IMR-90 (cell line): ENCODE data around the gene REN. TPM values are rescaled to one million over a fixed set of nuclear protein-coding genes. Genes with fewer than 3 reads are reported as not detected.
A peak's percentile ranks its signal among the peaks of the same experiment; 100 is the strongest.

ENCODE experiments used
- ATAC-seq: fragments of 200-7000 bp; cut with Tn5 transposase; 2 replicates; pipeline ENCODE4 v1.9.1; 2020; ENCODE audit warnings: low read depth, mild to moderate bottlenecking, moderate library complexity
- BruUV-seq: library from RNA; stranded (reverse); fragments of 400-500 nt; replicated peaks from 2 replicates; lab custom pipeline; 2021; lab: Mats Ljungman, UMichigan
- CTCF ChIA-PET: fragments of 300-600 bp; formaldehyde crosslinking; extraction: SDS; loops from one replicate; lab custom pipeline; 2021; ENCODE audit warnings: antibody characterized with exemption; lab: Yijun Ruan, JAX
- POLR2A ChIA-PET: fragments of 300-600 bp; sonication (Branson Sonifier 250); formaldehyde crosslinking; loops from one replicate; lab custom pipeline; 2022; ENCODE audit warnings: antibody characterized with exemption; ENCODE audit not compliant: unreplicated experiment; lab: Charles Lee
- DNase-seq: peaks from one replicate; pipeline ENCODE4 v3.0.0; 2013
- H2AFZ ChIP-seq: replicated peaks from 2 replicates; pipeline ENCODE3; 2013; ENCODE audit warnings: low read length, mild to moderate bottlenecking; ENCODE audit not compliant: poor library complexity
- H2AK5ac ChIP-seq: 2 replicates; pipeline ENCODE4 v1.6.1; 2013; ENCODE audit warnings: low read depth, low read length, inconsistent platforms
- H2AK9ac ChIP-seq: replicated peaks from 2 replicates; pipeline ENCODE3; 2013; ENCODE audit warnings: mild to moderate bottlenecking, low read depth, low read length, moderate library complexity; ENCODE audit not compliant: poor library complexity
- H2BK120ac ChIP-seq: 2 replicates; pipeline ENCODE4 v1.6.1; 2013; ENCODE audit warnings: low read depth, low read length, inconsistent platforms
- H2BK15ac ChIP-seq: 3 replicates; pipeline ENCODE4 v1.6.1; 2013; ENCODE audit warnings: low read depth, low read length, inconsistent platforms
- H2BK20ac ChIP-seq: 2 replicates; pipeline ENCODE4 v1.6.1; 2013; ENCODE audit warnings: low read depth, mild to moderate bottlenecking, inconsistent platforms, low read length, moderate library complexity
- H2BK5ac ChIP-seq: 2 replicates; pipeline ENCODE4 v1.6.1; 2013; ENCODE audit warnings: mild to moderate bottlenecking, low read depth, low read length, inconsistent platforms; ENCODE audit not compliant: poor library complexity, severe bottlenecking
- H3K14ac ChIP-seq: replicated peaks from 2 replicates; pipeline ENCODE4 v1.6.1; 2013; ENCODE audit warnings: low read depth, low read length, inconsistent platforms
- H3K18ac ChIP-seq: 2 replicates; pipeline ENCODE4 v1.6.1; 2013; ENCODE audit warnings: low read depth, low read length, control low read depth
- H3K23ac ChIP-seq: 2 replicates; pipeline ENCODE4 v1.6.1; 2013; ENCODE audit warnings: low read depth, low read length, inconsistent platforms
- H3K27ac ChIP-seq: 2 replicates; pipeline ENCODE4 v1.5.1; 2013; ENCODE audit warnings: mild to moderate bottlenecking, control low read depth, low read length; ENCODE audit not compliant: insufficient read depth
- H3K27me3 ChIP-seq: 2 replicates; pipeline ENCODE4 v1.6.1; 2013; ENCODE audit warnings: low read length; ENCODE audit not compliant: control insufficient read depth, insufficient read depth
- H3K36me3 ChIP-seq: 2 replicates; pipeline ENCODE4 v1.6.1; 2013; ENCODE audit warnings: low read length, mixed read lengths; ENCODE audit not compliant: control insufficient read depth, insufficient read depth
- H3K4ac ChIP-seq: 2 replicates; pipeline ENCODE4 v1.6.1; 2013; ENCODE audit warnings: low read depth, low read length, inconsistent platforms
- H3K4me1 ChIP-seq: 2 replicates; pipeline ENCODE4 v1.6.1; 2013; ENCODE audit warnings: low read length, mixed read lengths; ENCODE audit not compliant: control insufficient read depth, insufficient read depth
- H3K4me2 ChIP-seq: 2 replicates; pipeline ENCODE4 v1.6.1; 2013; ENCODE audit warnings: low read depth, mild to moderate bottlenecking, control low read depth, low read length, moderate library complexity
- H3K4me3 ChIP-seq: 2 replicates; pipeline ENCODE4 v1.5.1; 2013; ENCODE audit warnings: low read depth, mild to moderate bottlenecking, control low read depth, low read length, moderate library complexity; ENCODE audit not compliant: insufficient read depth
- H3K56ac ChIP-seq: 2 replicates; pipeline ENCODE4 v1.6.1; 2013; ENCODE audit warnings: low read length, inconsistent platforms; ENCODE audit not compliant: insufficient read depth; ENCODE audit errors: extremely low read depth
- H3K79me1 ChIP-seq, 2 experiments: 2 replicates each; pipeline ENCODE4 v1.6.1; 2013; ENCODE audit warnings: low read length in 2 of 2, inconsistent platforms in 1 of 2, low read depth in 1 of 2
- H3K9ac ChIP-seq: 2 replicates; pipeline ENCODE4 v1.6.1; 2013; ENCODE audit warnings: low read depth, low read length, control low read depth
- H3K9me1 ChIP-seq: 2 replicates; pipeline ENCODE4 v1.6.1; 2013; ENCODE audit warnings: low read length, inconsistent platforms; ENCODE audit not compliant: insufficient read depth
- H3K9me3 ChIP-seq: 2 replicates; pipeline ENCODE4 v1.6.1; 2013; ENCODE audit warnings: low read length; ENCODE audit not compliant: control insufficient read depth, insufficient read depth
- H4K20me1 ChIP-seq: 2 replicates; pipeline ENCODE4 v1.6.1; 2013; ENCODE audit warnings: low read length, inconsistent platforms; ENCODE audit not compliant: insufficient read depth
- H4K5ac ChIP-seq: 2 replicates; pipeline ENCODE4 v1.6.1; 2013; ENCODE audit warnings: mild to moderate bottlenecking, low read depth, low read length, control low read depth
- H4K8ac ChIP-seq, 2 experiments: 2 replicates each; pipeline ENCODE4 v1.6.1; 2013; ENCODE audit warnings: low read depth in 2 of 2, low read length in 2 of 2, control low read depth in 1 of 2, inconsistent platforms in 1 of 2
- H4K91ac ChIP-seq: 2 replicates; pipeline ENCODE4 v1.6.1; 2013; ENCODE audit warnings: low read depth, low read length, inconsistent platforms; ENCODE audit not compliant: insufficient read depth
- CEBPB ChIP-seq: IDR thresholded peaks from 2 replicates; pipeline ENCODE4 v1.6.1; 2012; ENCODE audit warnings: low read depth, low read length, improper control_type of control experiment
- MAFK ChIP-seq: IDR thresholded peaks from 2 replicates; pipeline ENCODE4 v1.6.1; 2012; ENCODE audit warnings: low read depth, low read length, improper control_type of control experiment
- NFE2L2 ChIP-seq: fragments of 150-350 bp; IDR thresholded peaks from 2 replicates; pipeline ENCODE4 v1.6.1; 2016; ENCODE audit warnings: low read depth, mild to moderate bottlenecking, low read length
- RFX5 ChIP-seq: IDR thresholded peaks from 2 replicates; pipeline ENCODE4 v1.8.0; 2012; ENCODE audit warnings: low read depth, mild to moderate bottlenecking, low read length, moderate library complexity
- WGBS, 2 experiments: methylation state at CpG; one replicate each; pipeline versions ENCODE4 v1.1.5 to v1.1.7; 2013; ENCODE audit warnings: missing lambda C conversion rate in 2 of 2; ENCODE audit not compliant: insufficient read length in 1 of 2; ENCODE audit errors: extremely low coverage in 2 of 2; 5-methylcytosine and 5-hydroxymethylcytosine counted together
- dilution Hi-C: fragments of 300-500 bp; cut with HindIII; formaldehyde crosslinking; loops from one replicate; pipeline ENCODE4 v1.14.3; 2018; ENCODE audit warnings: low sequenced_read_pairs; ENCODE audit not compliant: unreplicated experiment
- in situ Hi-C: fragments of 300-500 bp; cut with MboI; formaldehyde crosslinking; loops from 3 replicates; pipeline ENCODE4 v1.14.3; 2019; ENCODE audit warnings: low sequenced_read_pairs, inconsistent platforms, mixed read lengths
- intact Hi-C: fragments of 100-400 bp; cut with micrococcal nuclease; formaldehyde crosslinking; loops from 2 replicates; pipeline ENCODE4 v1.10.0; 2022
- polyA plus RNA-seq, 3 experiments: library from polyadenylated mRNA; depleted of rRNA; stranded (reverse); fragments of >200 nt; gene quantifications; 2 replicates each; pipeline ENCODE4 v1.2.3, GENCODE V29; 2012; ENCODE audit warnings: low replicate concordance in 1 of 3
- total RNA-seq: library from RNA; depleted of rRNA; stranded (reverse); fragments of >200 nt; gene quantifications from 2 replicates; pipeline ENCODE4 v1.2.3, GENCODE V29; 2012
- TF ChIP-seq, protein P1 (sequence below): fragments of 150-350 bp; IDR thresholded peaks from 2 replicates; pipeline ENCODE4 v1.6.1; 2017; ENCODE audit warnings: mild to moderate bottlenecking, antibody characterized with exemption, low read length, low read depth
- TF ChIP-seq, protein P2 (sequence below): conservative IDR thresholded peaks from 2 replicates; pipeline ENCODE4 v1.5.1; 2012; ENCODE audit warnings: mild to moderate bottlenecking, low read depth, low read length, improper control_type of control experiment

REN gene
- total and polyA plus RNA-seq, 2 of the 4 experiments (the other 2 are of a cell fraction) = 0.54 to 1.2 TPM

DNA sequence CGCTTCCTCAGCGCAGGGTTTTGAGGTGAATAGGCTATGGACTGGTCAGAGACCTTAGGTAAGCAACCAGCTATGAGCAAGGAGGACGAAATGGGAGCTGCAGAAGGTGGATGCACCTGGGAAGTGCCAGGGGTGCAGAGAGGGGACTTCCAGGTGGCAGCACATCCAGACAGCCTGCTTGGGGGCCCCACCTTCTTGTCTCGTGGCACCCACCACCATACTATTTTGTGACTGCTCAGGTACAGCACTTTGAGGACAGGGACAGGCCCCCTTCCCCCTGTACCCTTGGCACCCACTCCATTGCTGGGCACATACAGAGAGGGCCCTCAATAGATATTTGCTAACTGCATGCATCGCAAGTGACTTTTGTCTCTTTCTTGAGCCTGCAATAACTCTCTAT is 30.9 kb upstream of the REN start:
- Histone ChIP-seq H3K4me3 (no peak overlapping the region), H4K20me1 (no peaks in the 10 kb centered on the region), H3K27ac (no peak overlapping the region; the same call in 1 of the 2 replicates), H4K5ac (peak overlapping the region; percentile 86; the same call in 1 of the 2 replicates), H3K27me3 (no peaks in the 10 kb centered on the region), H3K4me1 (peaks cover 34% of the 10 kb centered on the region), H2BK120ac (peak overlapping the region; percentile 100), H3K79me1 (peaks cover 6 to 31% of the 10 kb centered on the region in 2 experiments; a peak in 3 of 4 replicates), H2BK5ac (peak overlapping the region; percentile 84), H3K4me2 (no peak overlapping the region), H2BK15ac (peak overlapping the region; percentile 92; the same call in 2 of the 3 replicates), H3K14ac (peak overlapping the region; percentile 93), H4K8ac (peak overlapping the region; percentile 72 to 99; a peak in 2 of 4 replicates), H2BK20ac (peak overlapping the region; percentile 96), H4K91ac (peak overlapping the region; percentile 99), H3K23ac (peak overlapping the region; percentile 51; the same call in 1 of the 2 replicates), H3K18ac (peak overlapping the region; percentile 74; the same call in 1 of the 2 replicates), H3K36me3 (no peaks in the 10 kb centered on the region), H3K9me3 (no peaks in the 10 kb centered on the region), H2AK9ac (peak overlapping the region; percentile 63), H3K9me1 (peaks cover 39% of the 10 kb centered on the region), H2AFZ (peak overlapping the region; percentile 80), H3K4ac (peak overlapping the region; percentile 100), H3K56ac (no peak overlapping the region), H3K9ac (no peak overlapping the region), H2AK5ac (peak overlapping the region; percentile 99)
- DNase-seq = no peak
- ATAC-seq = no peak
- CTCF ChIA-PET = interaction anchor here (2.0 to 2.6 kb wide), 2 partner anchors 10 to 35 kb away, joined by 12 to 16 read pairs; no protein-coding TSS in a partner anchor
- BruUV-seq = no TSS peak
- 92% methylated on average over 2 of the region's 5 CpGs; no CpG with 5 or more reads in 1 of the 2 experiments for WGBS, 2 experiments
- dilution Hi-C loops = no loop called here
- in situ Hi-C loops = no loop called here
- TF ChIP-seq NFE2L2 = no peak
- TF ChIP-seq, protein P1, sequence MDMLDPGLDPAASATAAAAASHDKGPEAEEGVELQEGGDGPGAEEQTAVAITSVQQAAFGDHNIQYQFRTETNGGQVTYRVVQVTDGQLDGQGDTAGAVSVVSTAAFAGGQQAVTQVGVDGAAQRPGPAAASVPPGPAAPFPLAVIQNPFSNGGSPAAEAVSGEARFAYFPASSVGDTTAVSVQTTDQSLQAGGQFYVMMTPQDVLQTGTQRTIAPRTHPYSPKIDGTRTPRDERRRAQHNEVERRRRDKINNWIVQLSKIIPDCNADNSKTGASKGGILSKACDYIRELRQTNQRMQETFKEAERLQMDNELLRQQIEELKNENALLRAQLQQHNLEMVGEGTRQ = no peak
- TF ChIP-seq, protein P2, sequence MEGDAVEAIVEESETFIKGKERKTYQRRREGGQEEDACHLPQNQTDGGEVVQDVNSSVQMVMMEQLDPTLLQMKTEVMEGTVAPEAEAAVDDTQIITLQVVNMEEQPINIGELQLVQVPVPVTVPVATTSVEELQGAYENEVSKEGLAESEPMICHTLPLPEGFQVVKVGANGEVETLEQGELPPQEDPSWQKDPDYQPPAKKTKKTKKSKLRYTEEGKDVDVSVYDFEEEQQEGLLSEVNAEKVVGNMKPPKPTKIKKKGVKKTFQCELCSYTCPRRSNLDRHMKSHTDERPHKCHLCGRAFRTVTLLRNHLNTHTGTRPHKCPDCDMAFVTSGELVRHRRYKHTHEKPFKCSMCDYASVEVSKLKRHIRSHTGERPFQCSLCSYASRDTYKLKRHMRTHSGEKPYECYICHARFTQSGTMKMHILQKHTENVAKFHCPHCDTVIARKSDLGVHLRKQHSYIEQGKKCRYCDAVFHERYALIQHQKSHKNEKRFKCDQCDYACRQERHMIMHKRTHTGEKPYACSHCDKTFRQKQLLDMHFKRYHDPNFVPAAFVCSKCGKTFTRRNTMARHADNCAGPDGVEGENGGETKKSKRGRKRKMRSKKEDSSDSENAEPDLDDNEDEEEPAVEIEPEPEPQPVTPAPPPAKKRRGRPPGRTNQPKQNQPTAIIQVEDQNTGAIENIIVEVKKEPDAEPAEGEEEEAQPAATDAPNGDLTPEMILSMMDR = no peak
- no peak for TF ChIP-seq CEBPB
- TF ChIP-seq MAFK = no peak
- no peak for TF ChIP-seq RFX5
- POLR2A ChIA-PET = no interaction called here
- intact Hi-C loops = no loop called here
